Natural killer cell (primary cell): ENCODE measurements around the gene SNRPF. TPM values are rescaled to one million over a fixed set of nuclear protein-coding genes. Genes with fewer than 3 reads are reported as not detected.

ENCODE experiments used
- ATAC-seq, 3 donors: fragments of 150-1000 bp in 2 of 3; fragments of 200-7000 bp in 1 of 3; cut with Tn5 transposase; 1 replicate in 1 of 3; 2 replicates in 2 of 3; pipeline ENCODE4 v1.10.0; 2021; ENCODE audit warnings: mild to moderate bottlenecking in 2 of 3, moderate library complexity in 2 of 3
- DNase-seq, 2 donors: peaks; one replicate each; pipeline versions ENCODE4 v3.0.0 to v3.0.0-alpha.2; 2013 to 2021; ENCODE audit warnings: mixed read lengths in 1 of 2
- H3K27ac ChIP-seq: one replicate; pipeline ENCODE4 v1.5.1; 2013; ENCODE audit warnings: mild to moderate bottlenecking, low read length
- H3K27me3 ChIP-seq: one replicate; pipeline ENCODE4 v1.6.1; 2013; ENCODE audit warnings: low read length; ENCODE audit not compliant: control insufficient read depth, insufficient read depth
- H3K36me3 ChIP-seq: one replicate; pipeline ENCODE4 v1.6.1; 2013; ENCODE audit warnings: low read length; ENCODE audit not compliant: control insufficient read depth, insufficient read depth
- H3K4me1 ChIP-seq: one replicate; pipeline ENCODE4 v1.6.1; 2013; ENCODE audit warnings: low read length; ENCODE audit not compliant: control insufficient read depth, insufficient read depth
- H3K4me3 ChIP-seq: one replicate; pipeline ENCODE4 v1.5.1; 2013; ENCODE audit warnings: low read length
- H3K9me3 ChIP-seq: one replicate; pipeline ENCODE4 v1.6.1; 2013; ENCODE audit warnings: low read length; ENCODE audit not compliant: control insufficient read depth, insufficient read depth
- H3K27ac Mint-ChIP-seq, 2 donors: one replicate each; pipeline ENCODE4 v1.8.0; 2022; ENCODE audit warnings: mild to moderate bottlenecking in 2 of 2, mixed read lengths in 2 of 2, moderate library complexity in 1 of 2
- H3K27me3 Mint-ChIP-seq, 2 donors: one replicate each; pipeline ENCODE4 v1.8.0; 2022; ENCODE audit warnings: low read depth in 2 of 2, mixed read lengths in 2 of 2
- H3K36me3 Mint-ChIP-seq: one replicate; pipeline ENCODE4 v1.8.0; 2022; ENCODE audit warnings: mixed read lengths
- H3K4me1 Mint-ChIP-seq, 2 donors: one replicate each; pipeline ENCODE4 v1.8.0; 2022; ENCODE audit warnings: mixed read lengths in 2 of 2
- H3K4me3 Mint-ChIP-seq: one replicate; pipeline ENCODE4 v1.8.0; 2022; ENCODE audit warnings: mild to moderate bottlenecking, moderate library complexity, mixed read lengths
- H3K9me3 Mint-ChIP-seq, 2 donors: one replicate each; pipeline ENCODE4 v1.8.0; 2022; ENCODE audit warnings: mixed read lengths in 2 of 2
- CTCF ChIP-seq: fragments of 200-600 bp; IDR thresholded peaks from one replicate; pipeline ENCODE4 v1.8.0; 2022; ENCODE audit warnings: antibody characterized with exemption
- WGBS: methylation state at CpG from one replicate; pipeline ENCODE4 v1.1.7; 2013; ENCODE audit warnings: missing lambda C conversion rate; ENCODE audit not compliant: insufficient coverage; 5-methylcytosine and 5-hydroxymethylcytosine counted together
- intact Hi-C: fragments of 100-400 bp; cut with micrococcal nuclease; formaldehyde crosslinking; loops from one replicate; pipeline ENCODE4 v1.14.2; 2022
- total RNA-seq, 4 donors: library from RNA; stranded (reverse); fragments of 120-200 nt in 1 of 4; gene quantifications; one replicate each; pipeline versions ENCODE4 v1.2.3 to v1.2.4, GENCODE V29; 2013 to 2022

Gene SNRPF
- total RNA-seq, 3 donors from 2014 or later (not counting 1 experiment from before 2014, with no cell fraction given) = 22.7 to 25.3 (median 24.5) TPM

GRCh38 chr12:95830335-95831089, 28.2 kb upstream of the SNRPF start:
- peaks cover 12% of the 10 kb centered on the region for H3K27me3 ChIP-seq
- Mint-ChIP-seq H3K36me3 (no peaks in the 10 kb centered on the region), H3K27me3 (peaks cover 16 to 30% of the 10 kb centered on the region in 2 donors), H3K27ac (no peak overlapping the region), H3K4me3 (no peak overlapping the region), H3K9me3 (no peaks in the 10 kb centered on the region), H3K4me1 (no peaks in the 10 kb centered on the region)
- intact Hi-C loops = no loop called here
- no peaks in the 10 kb centered on the region for H3K36me3 ChIP-seq
- WGBS = 68% methylated on average over 1 of the region's 2 CpGs
- H3K9me3 ChIP-seq = no peaks in the 10 kb centered on the region
- ATAC-seq (no peak), DNase-seq (no peak)
- TF ChIP-seq CTCF = no peak
- no peak overlapping the region for H3K4me3 ChIP-seq
- H3K27ac ChIP-seq = no peak overlapping the region
- H3K4me1 ChIP-seq = no peaks in the 10 kb centered on the region

GRCh38 chr12:95834572-95834971, 24.2 kb upstream of the SNRPF start:
- WGBS = 100% methylated on average over 1 of the region's 1 CpG
- no peaks in the 10 kb centered on the region for H3K4me1 Mint-ChIP-seq
- H3K27ac Mint-ChIP-seq = no peak overlapping the region
- ATAC-seq = no peak
- intact Hi-C loops = no loop called here
- H3K27me3 ChIP-seq = peaks cover 10% of the 10 kb centered on the region
- no peaks in the 10 kb centered on the region for H3K36me3 Mint-ChIP-seq
- TF ChIP-seq CTCF = no peak
- no peaks in the 10 kb centered on the region for H3K36me3 ChIP-seq
- no peak overlapping the region for H3K4me3 Mint-ChIP-seq
- peaks cover 25 to 36% of the 10 kb centered on the region in 2 donors for H3K27me3 Mint-ChIP-seq
- no peaks in the 10 kb centered on the region for H3K9me3 ChIP-seq
- no peak for DNase-seq
- no peaks in the 10 kb centered on the region for H3K4me1 ChIP-seq
- no peak overlapping the region for H3K27ac ChIP-seq
- no peaks in the 10 kb centered on the region for H3K9me3 Mint-ChIP-seq
- H3K4me3 ChIP-seq = no peak overlapping the region

- intact Hi-C loops = no loop called here
- Mint-ChIP-seq H3K27ac (no peak overlapping the region), H3K4me1 (no peaks in the 10 kb centered on the region), H3K36me3 (no peaks in the 10 kb centered on the region), H3K27me3 (peaks cover 18 to 20% of the 10 kb centered on the region in 2 donors), H3K4me3 (no peak overlapping the region), H3K9me3 (no peaks in the 10 kb centered on the region)
- Histone ChIP-seq H3K4me1 (no peaks in the 10 kb centered on the region), H3K36me3 (no peaks in the 10 kb centered on the region), H3K27me3 (peaks cover 8% of the 10 kb centered on the region), H3K9me3 (no peaks in the 10 kb centered on the region), H3K27ac (no peak overlapping the region), H3K4me3 (no peak overlapping the region)
- ATAC-seq (no peak), DNase-seq (no peak)
- WGBS = 78% methylated on average over 2 of the region's 3 CpGs
- TF ChIP-seq CTCF = no peak
Observed at GRCh38 chr12:95836185-95836609, 22.6 kb upstream of the SNRPF start.
